G401.6 (cell line): ENCODE results near the gene AQP1.

Experiments
- FAIRE-seq: peaks from 2 replicates; lab custom pipeline; 2012; peaks lifted over from hg19 to GRCh38; lab: Jason Lieb, UNC

Gene AQP1

GRCh38 chr7:30936650-30937245, 25.1 kb downstream of the AQP1 start:
- FAIRE-seq = no peak

- no peak for FAIRE-seq
These were observed 25.8 kb downstream of the AQP1 start for GRCh38 chr7:30937416-30937815.

DNA sequence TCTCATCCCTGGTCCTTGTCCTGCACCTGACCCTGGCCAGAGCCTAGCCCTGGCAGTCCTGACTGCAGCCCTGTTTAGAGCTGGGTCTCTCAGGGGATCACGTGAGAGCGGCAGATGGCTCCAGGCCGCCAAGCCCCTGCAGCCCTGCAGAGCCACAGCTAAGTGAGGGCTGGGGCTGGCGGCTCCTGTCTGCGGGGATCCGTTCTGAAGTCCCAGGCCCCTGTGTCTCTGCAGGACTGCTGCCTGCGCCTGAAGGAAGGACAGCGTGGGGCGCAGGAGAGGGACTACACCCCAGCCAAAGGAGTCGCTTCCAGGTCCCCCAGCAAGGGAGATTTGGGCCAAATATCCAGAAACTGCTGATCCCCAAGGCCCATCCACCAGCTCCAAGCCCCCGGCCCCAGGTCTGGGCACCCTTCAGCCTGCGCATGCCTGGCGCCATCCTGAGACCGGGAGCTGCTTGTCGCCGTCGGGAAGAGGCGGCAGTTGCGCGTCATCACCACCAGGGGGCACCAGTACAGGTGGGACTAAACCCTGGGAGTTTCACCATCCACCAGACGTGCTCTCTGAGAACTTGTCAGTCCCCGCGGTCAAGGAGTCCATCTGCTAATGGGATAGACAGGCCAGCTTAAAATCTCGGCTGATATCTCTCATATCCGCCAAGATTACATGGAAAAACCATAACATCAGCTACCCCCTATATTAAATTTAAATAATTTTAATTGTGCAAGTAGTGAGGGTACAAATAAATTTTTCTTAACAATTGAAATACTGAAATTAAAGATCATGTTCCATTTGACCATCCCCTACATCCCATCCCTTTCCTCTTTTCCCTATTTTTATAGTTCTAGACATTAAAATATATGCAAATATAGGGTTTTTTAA, 27.0 kb downstream of the AQP1 start:
- peak; percentile 86 for FAIRE-seq

- FAIRE-seq = no peak
These were observed 30.1 kb downstream of the AQP1 start for GRCh38 chr7:30941582-30942323.

- FAIRE-seq = no peak
These were observed 38.5 kb downstream of the AQP1 start for GRCh38 chr7:30950197-30950596.

DNA sequence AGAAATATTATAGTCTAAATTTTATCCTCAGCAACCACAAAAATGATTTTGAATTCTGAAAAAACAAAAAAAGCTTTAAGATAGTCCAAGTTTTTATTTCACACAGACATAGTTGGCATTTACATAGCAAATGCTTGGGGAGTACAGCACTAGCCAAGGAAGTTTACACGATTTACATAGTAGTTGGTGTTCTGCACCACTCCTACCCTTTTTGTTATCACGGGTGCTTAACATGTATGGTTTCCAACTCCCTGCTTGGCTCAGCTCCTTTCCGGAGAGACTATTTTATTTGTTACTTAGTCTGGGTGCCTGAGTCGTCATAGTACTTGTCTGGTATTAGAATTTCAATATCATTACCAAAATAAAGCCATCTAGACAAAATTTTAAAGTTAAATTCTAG, 43.3 kb downstream of the AQP1 start:
- FAIRE-seq = no peak

DNA sequence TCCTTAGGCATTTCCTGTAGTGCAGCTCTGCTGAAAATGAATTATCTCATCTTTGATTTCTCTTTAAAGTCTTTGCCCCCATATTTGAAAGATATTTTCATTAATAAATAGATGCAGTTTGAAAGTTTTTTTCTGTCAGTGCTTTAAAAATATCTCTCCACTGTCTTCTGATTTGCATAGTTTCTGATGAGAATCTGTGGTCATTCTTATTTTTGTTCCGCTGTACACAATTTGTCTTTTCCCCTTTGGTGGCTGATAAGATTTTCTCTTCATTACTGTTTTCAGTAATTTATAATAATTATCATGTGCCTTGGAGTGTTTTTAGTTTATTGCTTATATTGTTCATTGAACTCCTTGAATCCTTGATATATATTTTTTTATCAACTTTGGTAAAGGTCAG, 45.1 kb downstream of the AQP1 start:
- FAIRE-seq = no peak

GRCh38 chr7:30963842-30964241, 52.2 kb downstream of the AQP1 start, which contains the start of gene GHRHR:
Gene GHRHR (plus strand): TSS chr7:30963953. CDS start chr7:30964069, 116 bp downstream.
- no peak for FAIRE-seq

DNA sequence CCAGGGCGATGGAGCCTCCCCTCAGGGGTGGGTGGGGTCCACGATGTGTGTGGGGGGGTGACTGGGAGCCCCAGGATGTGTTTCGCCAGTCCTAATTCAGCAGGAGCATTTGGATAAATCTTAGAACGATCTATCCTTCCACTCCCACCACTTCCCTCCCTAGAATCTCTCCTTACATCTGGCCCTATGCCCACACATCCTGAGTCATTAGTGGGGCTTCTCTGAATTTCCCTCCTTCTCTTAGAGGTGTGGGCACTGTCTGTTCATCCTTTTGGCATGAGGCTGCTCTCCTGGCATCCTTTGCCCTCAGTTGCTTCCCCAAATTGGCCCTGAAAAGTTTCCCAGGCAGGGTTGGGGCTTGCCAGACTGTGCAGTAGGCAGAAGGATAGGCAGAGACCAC, 53.7 kb downstream of the AQP1 start:
- no peak for FAIRE-seq

- FAIRE-seq = no peak
These were observed 54.2 kb downstream of the AQP1 start for GRCh38 chr7:30965883-30966282.

- FAIRE-seq = no peak
These were observed 56.6 kb downstream of the AQP1 start for GRCh38 chr7:30968294-30968693.

DNA sequence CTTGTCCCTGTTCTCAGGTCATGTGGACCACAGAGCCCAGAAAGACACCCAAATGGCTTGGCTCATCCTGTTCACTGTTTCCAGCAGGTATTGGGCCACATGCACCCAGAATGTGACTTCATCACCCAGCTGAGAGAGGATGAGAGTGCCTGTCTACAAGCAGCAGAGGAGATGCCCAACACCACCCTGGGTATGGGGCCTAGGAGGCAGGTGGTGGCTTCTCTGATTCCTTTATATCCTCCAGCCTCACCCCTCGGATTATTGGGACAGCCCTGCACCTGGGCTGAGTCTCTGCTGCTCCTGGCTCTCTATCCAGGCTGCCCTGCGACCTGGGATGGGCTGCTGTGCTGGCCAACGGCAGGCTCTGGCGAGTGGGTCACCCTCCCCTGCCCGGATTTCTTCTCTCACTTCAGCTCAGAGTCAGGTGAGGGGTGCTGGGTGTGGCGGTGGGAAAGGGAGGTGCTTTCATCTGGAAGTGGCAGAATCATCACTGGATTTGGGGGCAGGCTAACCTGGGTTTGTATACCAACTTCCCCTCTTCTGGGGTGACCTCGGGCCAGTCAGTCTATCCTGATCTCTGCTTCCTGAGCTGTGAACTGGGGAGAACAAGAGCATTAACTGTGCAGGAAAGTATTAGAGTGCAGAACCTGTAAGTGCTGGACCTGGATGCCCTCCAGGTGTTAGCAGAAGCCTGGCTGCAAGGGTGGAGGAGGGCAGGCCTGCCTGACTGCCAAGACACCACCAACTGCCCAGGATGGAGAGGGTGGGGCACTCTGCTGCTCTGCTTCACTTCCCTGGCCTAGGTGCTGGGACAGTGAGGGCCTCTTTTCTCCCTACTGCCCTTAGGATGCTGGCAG, 57.3 kb downstream of the AQP1 start:
- FAIRE-seq = no peak

GRCh38 chr7:30969604-30969970, 57.9 kb downstream of the AQP1 start:
- FAIRE-seq = no peak

GRCh38 chr7:30970074-30970473, 58.4 kb downstream of the AQP1 start:
- no peak for FAIRE-seq

- no peak for FAIRE-seq
These were observed 59.0 kb downstream of the AQP1 start for GRCh38 chr7:30970594-30971094.

DNA sequence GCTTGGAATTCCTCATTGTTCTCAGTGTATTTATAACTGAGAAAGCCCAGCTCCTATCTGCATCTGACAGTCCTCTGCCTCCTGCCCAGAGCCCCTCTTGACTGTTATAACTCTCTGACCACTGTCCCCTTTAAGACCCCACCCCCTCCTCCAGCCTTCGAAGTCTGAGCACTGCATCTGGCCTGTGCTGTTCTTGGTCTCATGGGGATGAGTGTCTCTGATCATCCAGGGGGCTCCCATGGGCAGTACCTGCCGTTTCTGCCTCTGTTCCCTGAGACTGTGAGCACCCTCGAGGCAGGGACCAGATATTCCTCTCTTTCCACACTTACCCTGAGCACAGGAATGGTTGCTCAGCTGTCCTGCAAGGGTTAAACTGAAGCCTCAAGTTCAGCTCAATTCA, 59.8 kb downstream of the AQP1 start:
- no peak for FAIRE-seq

DNA sequence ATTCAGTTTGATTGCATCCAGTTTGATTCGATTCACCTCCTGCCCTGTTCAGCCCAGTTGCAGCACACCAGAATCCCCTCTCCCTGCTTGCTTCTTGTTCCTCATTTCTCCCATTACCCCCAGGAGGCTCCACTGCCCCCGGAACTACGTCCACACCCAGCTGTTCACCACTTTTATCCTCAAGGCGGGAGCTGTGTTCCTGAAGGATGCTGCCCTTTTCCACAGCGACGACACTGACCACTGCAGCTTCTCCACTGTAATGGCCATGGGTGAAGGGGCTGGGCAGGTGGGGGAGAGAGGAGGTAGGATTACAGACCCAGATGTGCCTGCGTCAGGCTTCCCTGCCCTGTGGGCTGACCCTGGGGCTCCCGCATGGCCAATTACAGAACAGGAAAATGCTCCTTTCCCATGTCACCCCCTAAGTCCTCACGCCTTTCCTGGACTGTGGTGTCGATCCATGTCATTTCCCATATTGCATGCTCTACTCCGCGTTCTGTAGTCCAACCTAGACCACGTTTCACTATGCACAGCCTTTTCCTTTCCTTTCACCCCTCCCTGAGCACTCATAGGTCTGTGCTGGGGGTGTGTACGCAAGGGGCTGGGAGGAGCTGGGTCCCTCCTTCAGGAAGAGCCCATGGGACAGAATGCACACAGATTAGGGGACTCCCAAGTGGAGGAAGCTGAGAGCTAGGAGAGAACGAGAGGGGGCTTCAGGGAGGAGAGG, 60.3 kb downstream of the AQP1 start:
- no peak for FAIRE-seq

DNA sequence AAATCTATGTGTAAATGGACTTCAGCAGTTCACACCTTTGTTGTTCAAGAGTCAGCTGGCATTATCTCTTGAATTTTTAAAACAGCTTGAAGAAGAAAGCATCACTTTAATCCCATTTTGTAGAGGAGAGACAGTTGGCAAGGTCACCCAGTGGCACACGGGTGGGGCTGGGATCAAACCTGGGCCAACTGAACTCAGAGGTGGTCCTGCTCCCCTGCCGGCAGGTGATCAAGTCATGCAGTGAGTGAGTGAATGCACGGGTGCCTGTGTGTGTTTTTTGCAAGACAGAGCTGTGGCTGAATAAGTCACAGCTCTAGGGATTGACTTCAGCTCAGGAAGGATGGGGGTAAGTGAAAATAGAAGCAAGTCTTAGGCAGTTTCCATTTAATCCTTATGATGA, 61.6 kb downstream of the AQP1 start:
- no peak for FAIRE-seq

DNA sequence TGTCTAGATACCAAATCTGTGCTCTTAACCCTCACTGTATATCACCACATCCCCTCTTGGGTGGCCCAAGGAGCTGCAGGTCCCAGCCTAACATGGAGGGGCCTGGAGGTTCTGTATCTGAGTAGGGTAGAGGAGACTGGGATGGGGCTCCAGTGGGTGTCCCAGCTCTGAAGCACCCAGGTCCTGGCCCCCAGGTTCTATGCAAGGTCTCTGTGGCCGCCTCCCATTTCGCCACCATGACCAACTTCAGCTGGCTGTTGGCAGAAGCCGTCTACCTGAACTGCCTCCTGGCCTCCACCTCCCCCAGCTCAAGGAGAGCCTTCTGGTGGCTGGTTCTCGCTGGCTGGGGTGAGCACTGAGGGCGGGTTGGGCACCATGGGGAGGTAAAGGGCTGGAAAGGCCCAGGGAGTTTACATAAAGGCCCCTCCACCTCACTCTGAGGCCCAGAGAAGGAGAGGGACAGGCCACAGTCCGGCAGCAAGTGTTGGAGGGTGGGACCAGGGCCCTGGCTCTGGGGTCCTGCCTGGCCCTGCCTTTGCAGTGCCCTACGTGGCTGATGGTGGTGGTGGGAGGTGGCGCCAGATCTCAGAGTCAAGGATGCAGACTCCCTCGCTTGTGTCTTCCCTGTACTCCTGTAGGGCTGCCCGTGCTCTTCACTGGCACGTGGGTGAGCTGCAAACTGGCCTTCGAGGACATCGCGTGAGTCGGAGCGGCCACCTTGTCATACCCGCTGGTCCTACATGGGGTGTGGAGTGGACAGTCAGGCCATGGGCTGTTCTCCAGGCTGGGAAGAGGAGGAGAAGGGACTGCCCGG, 62.3 kb downstream of the AQP1 start:
- FAIRE-seq = no peak

GRCh38 chr7:30974605-30975255, 63.1 kb downstream of the AQP1 start:
- no peak for FAIRE-seq
